Measurements from ENCODE around the gene SLC29A3. TPM values are rescaled to one million over a fixed set of nuclear protein-coding genes. Genes with fewer than 3 reads are reported as not detected.
"Not testable (repeated sequence)": the region's sequence is repeated elsewhere in the genome, so short reads cannot be mapped to it uniquely, and the experiment has no call there.

The SLC29A3 gene
- 1 to 10 TPM; 7.0 to 9.1 TPM for total RNA-seq
- 1 to 10 TPM; 8.0 to 8.5 TPM for polyA plus RNA-seq

DNA sequence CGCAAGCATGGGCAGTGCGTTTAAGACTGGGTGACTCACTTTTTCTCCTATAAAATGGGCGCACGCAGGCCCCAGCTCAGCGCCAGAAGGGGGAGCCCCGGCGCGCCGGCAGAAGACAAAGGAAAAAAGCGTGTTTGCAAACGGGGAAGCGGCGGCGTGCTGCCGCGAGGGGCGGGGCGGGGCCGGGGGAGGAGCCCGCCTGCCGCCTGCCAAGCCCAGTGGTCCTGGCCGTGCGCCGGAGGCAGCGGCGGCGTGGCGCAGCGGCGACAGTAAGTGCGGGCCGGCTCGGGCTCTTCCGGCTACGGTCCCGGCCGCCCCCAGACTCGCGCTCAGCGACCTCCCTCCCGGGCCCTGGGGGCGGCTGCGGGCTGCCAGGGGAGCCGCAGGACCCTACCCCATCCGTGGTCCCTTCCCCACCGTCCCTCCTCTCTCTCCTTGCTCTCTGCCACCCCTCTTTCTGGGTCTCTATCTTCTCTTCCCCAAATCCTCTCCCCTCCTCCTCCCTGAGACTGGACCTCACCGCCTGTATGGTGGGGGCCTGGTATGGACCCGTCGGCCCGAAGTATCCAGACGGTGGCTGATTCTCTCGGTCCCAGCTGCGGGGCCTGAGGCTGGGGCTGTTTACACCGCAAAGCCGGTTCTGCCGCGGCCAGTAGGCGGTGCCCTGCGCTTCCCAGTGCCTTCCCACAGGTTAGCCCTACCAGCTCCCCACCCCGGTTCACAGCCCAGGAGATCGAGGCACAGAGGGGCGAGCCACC, at the start of gene SLC29A3:
TSS of gene SLC29A3 (plus strand) at position 218 of the 758 bp plus-strand sequence. CDS start at position 269, 51 bp downstream.
- peak; percentile 78 to 87 (median 80) for DNase-seq
- H3K4me3 Mint-ChIP-seq: peak within 1 kb of the TSS; percentile 87 to 97 (median 92)
- Histone ChIP-seq H3K4me3 (ENCODE audit: low read length in 2 of 2) (peak within 1 kb of the TSS; percentile 69 to 80), H3K27ac (ENCODE audit: low read depth, low read length) (peak within 1 kb of the TSS; percentile 54), H3K9me3 (ENCODE audit: control insufficient read depth in 1 of 2, low read length in 2 of 2) (no peaks in the 10 kb centered on the region), H3K4me1 (ENCODE audit: insufficient read depth, low read length) (peaks cover 19% of the 10 kb centered on the region), H3K27me3 (ENCODE audit: insufficient read depth, low read length) (no peaks in the 10 kb centered on the region), H3K36me3 (ENCODE audit: insufficient read depth, low read length) (no peaks in the 10 kb centered on the region)
- peaks cover 0 to 3% (median 0%) of the 10 kb centered on the region in 8 donors for H3K9me3 Mint-ChIP-seq
- H3K4me1 Mint-ChIP-seq: peaks cover 16 to 51% (median 27%) of the 10 kb centered on the region in 4 donors
- H3K27ac Mint-ChIP-seq: peak within 1 kb of the TSS; percentile 78 to 93 (median 89)
- intact Hi-C loops (cut with micrococcal nuclease): loop anchor here (1.0 kb wide), 5 partner anchors 58 to 532 kb away; partner anchors contain the start of gene PSAP
- H3K27me3 Mint-ChIP-seq: no peaks in the 10 kb centered on the region
- H3K36me3 Mint-ChIP-seq: peaks cover 14 to 19% of the 10 kb centered on the region in 2 donors
- ChIA-PET CTCF (ENCODE audit: partially characterized antibody) (interaction anchor here (0.6 to 8.5 kb wide), 21 partner anchors 9 to 884 kb away, joined by 3 to 117 read pairs (median 3); partner anchors contain the start of genes PSAP and VSIR), POLR2A (ENCODE audit: partially characterized antibody) (interaction anchor here (0.5 to 3.1 kb wide), 9 partner anchors 12 to 1037 kb away, joined by 3 to 17 read pairs (median 5); partner anchors contain the start of gene VSIR)

DNA sequence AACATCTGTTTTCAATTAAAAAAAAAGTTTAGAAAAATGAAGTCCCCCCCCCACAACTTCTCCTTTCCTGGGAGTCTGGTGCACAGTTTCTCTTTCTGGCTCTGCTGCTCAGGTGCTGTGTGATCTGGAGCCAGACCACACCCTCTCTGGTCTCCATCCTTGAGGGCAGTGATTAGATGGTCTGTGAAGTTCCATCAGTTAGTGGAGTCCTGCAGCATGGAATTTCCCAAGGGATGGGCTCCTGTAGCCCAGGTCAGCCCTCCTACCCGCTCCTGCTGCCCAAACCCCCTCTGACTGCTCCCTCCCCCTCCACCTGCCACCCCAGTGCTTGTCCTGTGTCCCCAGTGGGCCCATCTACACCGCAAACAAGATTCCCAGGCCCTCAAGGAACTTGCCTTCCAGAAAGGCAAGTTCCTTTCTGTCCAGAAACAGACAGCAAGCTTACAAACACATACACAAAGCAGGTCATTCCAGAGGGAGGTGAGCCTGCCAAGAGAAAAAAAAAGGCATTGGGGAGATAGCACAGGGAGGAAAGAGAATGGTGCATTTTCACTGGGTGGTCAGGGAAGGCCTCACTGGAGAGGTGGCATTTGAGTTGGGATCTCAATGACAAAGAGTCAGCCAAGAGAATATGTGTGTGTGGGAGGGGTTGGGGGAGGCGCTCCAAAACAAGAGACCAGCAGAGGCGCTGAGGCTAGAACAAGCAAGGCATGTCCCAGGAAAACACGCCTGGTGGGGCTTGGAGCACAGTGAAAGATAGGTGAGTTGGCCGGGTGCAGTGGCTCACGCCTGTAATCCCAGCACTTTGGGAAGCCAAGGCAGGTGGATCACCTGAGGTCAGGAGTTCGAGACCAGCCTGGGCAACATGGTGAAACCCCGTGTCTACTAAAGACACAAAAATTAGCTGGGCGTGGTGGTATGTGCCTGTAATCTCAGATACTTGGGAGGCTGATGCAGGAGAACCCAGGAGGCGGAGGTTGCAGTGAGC, 49.5 kb upstream of the SLC29A3 start:
- no peaks in the 10 kb centered on the region for H3K36me3 ChIP-seq (ENCODE audit: insufficient read depth, low read length)
- Mint-ChIP-seq H3K9me3 (no peaks in the 10 kb centered on the region), H3K4me3 (no peak overlapping the region), H3K36me3 (no peaks in the 10 kb centered on the region), H3K4me1 (peaks cover 0 to 2% (median under 1%) of the 10 kb centered on the region in 4 donors), H3K27me3 (no peaks in the 10 kb centered on the region), H3K27ac (peak overlapping the region in 1 of 7 donors; percentile 43)
- ChIA-PET CTCF (ENCODE audit: partially characterized antibody) (interaction anchor here (1.1 kb wide), 1 partner anchor 582 kb away, joined by 3 read pairs; the partner anchor contains the start of gene PSAP), POLR2A (ENCODE audit: partially characterized antibody) (no interaction called here)
- H3K27ac ChIP-seq (ENCODE audit: low read depth, low read length): no peak overlapping the region
- no peak for DNase-seq
- H3K4me3 ChIP-seq (ENCODE audit: low read length in 2 of 2): no peak overlapping the region
- intact Hi-C loops (cut with micrococcal nuclease): no loop called here
- no peaks in the 10 kb centered on the region for H3K27me3 ChIP-seq (ENCODE audit: insufficient read depth, low read length)
- no peaks in the 10 kb centered on the region for H3K4me1 ChIP-seq (ENCODE audit: insufficient read depth, low read length)
- H3K9me3 ChIP-seq (ENCODE audit: control insufficient read depth in 1 of 2, low read length in 2 of 2): no peaks in the 10 kb centered on the region

- Mint-ChIP-seq H3K36me3 (no peaks in the 10 kb centered on the region), H3K9me3 (no peaks in the 10 kb centered on the region), H3K27me3 (no peaks in the 10 kb centered on the region), H3K27ac (no peak overlapping the region), H3K4me3 (no peak overlapping the region), H3K4me1 (peaks cover 0 to 4% (median under 1%) of the 10 kb centered on the region in 4 donors)
- intact Hi-C loops (cut with micrococcal nuclease): no loop called here
- peak in 1 of 5 donors; percentile 12 for DNase-seq
- H3K4me3 ChIP-seq (ENCODE audit: low read length in 2 of 2): no peak overlapping the region
- no peaks in the 10 kb centered on the region for H3K36me3 ChIP-seq (ENCODE audit: insufficient read depth, low read length)
- H3K27me3 ChIP-seq (ENCODE audit: insufficient read depth, low read length): no peaks in the 10 kb centered on the region
- H3K4me1 ChIP-seq (ENCODE audit: insufficient read depth, low read length): no peaks in the 10 kb centered on the region
- H3K9me3 ChIP-seq (ENCODE audit: control insufficient read depth in 1 of 2, low read length in 2 of 2): no peaks in the 10 kb centered on the region
- POLR2A ChIA-PET (ENCODE audit: partially characterized antibody): no interaction called here
- H3K27ac ChIP-seq (ENCODE audit: low read depth, low read length): no peak overlapping the region
- CTCF ChIA-PET (ENCODE audit: partially characterized antibody): interaction anchor here (1.1 kb wide), 1 partner anchor 581 kb away, joined by 3 read pairs; the partner anchor contains the start of gene PSAP
Observed at GRCh38 chr10:71270301-71271220, 48.5 kb upstream of the SLC29A3 start.

- intact Hi-C loops (cut with micrococcal nuclease): no loop called here
- Mint-ChIP-seq H3K36me3 (no peaks in the 10 kb centered on the region), H3K9me3 (no peaks in the 10 kb centered on the region), H3K4me3 (no peak overlapping the region), H3K4me1 (peaks cover 0 to 4% (median under 1%) of the 10 kb centered on the region in 4 donors), H3K27ac (no peak overlapping the region), H3K27me3 (no peaks in the 10 kb centered on the region)
- Histone ChIP-seq H3K27me3 (ENCODE audit: insufficient read depth, low read length) (no peaks in the 10 kb centered on the region), H3K27ac (ENCODE audit: low read depth, low read length) (no peak overlapping the region), H3K9me3 (ENCODE audit: control insufficient read depth in 1 of 2, low read length in 2 of 2) (no peaks in the 10 kb centered on the region), H3K4me3 (ENCODE audit: low read length in 2 of 2) (no peak overlapping the region), H3K4me1 (ENCODE audit: insufficient read depth, low read length) (no peaks in the 10 kb centered on the region), H3K36me3 (ENCODE audit: insufficient read depth, low read length) (no peaks in the 10 kb centered on the region)
- CTCF ChIA-PET (ENCODE audit: partially characterized antibody): no interaction called here
- no peak for DNase-seq
- POLR2A ChIA-PET (ENCODE audit: partially characterized antibody): no interaction called here
Observed at GRCh38 chr10:71271662-71272055, 47.4 kb upstream of the SLC29A3 start.

DNA sequence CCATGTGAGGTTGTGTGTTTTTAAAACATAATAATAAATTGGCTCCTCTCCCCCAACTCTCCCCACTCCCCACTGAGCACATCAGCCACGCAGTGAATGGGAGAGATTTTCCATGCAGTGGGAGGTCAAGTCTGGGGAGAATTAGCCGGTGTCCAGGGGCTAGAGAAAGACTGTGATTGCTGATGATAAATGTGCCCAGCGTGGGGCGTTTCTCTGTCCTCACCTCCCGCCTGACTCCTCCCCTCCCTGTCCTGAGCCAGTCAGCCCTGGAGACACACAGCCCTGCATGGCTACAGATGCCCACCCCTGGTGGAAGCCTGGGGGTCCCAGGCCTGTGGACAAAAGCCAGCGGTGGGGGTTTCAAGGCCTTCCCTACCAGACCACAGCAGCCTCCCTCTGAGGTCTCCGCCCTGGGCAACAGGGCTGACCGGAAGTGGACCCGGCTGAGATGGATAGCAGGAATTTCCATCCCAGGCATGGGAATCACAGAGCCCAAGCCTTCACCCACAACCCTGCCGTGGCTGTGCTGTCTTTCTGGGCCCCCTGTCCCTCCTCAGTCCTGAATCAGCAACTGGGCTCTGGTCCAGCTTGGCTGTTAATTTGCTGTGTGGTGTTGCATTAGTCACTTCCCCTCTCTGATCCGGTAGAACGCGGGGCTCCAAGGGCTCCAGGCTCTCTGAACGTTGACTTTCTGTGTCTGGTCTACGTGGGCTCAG, 46.8 kb upstream of the SLC29A3 start:
- Mint-ChIP-seq H3K36me3 (no peaks in the 10 kb centered on the region), H3K27me3 (no peaks in the 10 kb centered on the region), H3K27ac (no peak overlapping the region), H3K4me3 (no peak overlapping the region), H3K4me1 (peaks cover 0 to 4% (median under 1%) of the 10 kb centered on the region in 4 donors), H3K9me3 (no peaks in the 10 kb centered on the region)
- intact Hi-C loops (cut with micrococcal nuclease): no loop called here
- Histone ChIP-seq H3K9me3 (ENCODE audit: control insufficient read depth in 1 of 2, low read length in 2 of 2) (no peaks in the 10 kb centered on the region), H3K4me1 (ENCODE audit: insufficient read depth, low read length) (no peaks in the 10 kb centered on the region), H3K27me3 (ENCODE audit: insufficient read depth, low read length) (no peaks in the 10 kb centered on the region), H3K27ac (ENCODE audit: low read depth, low read length) (no peak overlapping the region), H3K36me3 (ENCODE audit: insufficient read depth, low read length) (no peaks in the 10 kb centered on the region), H3K4me3 (ENCODE audit: low read length in 2 of 2) (no peak overlapping the region)
- POLR2A ChIA-PET (ENCODE audit: partially characterized antibody): no interaction called here
- DNase-seq: no peak
- CTCF ChIA-PET (ENCODE audit: partially characterized antibody): no interaction called here

GRCh38 chr10:71272974-71273373, 46.1 kb upstream of the SLC29A3 start:
- H3K4me3 ChIP-seq (ENCODE audit: low read length in 2 of 2); H3K36me3 Mint-ChIP-seq; H3K27me3 Mint-ChIP-seq; H3K27me3 ChIP-seq (ENCODE audit: insufficient read depth, low read length); H3K36me3 ChIP-seq (ENCODE audit: insufficient read depth, low read length); H3K4me1 ChIP-seq (ENCODE audit: insufficient read depth, low read length); H3K27ac Mint-ChIP-seq; intact Hi-C loops (cut with micrococcal nuclease); H3K9me3 ChIP-seq (ENCODE audit: control insufficient read depth in 1 of 2, low read length in 2 of 2); H3K27ac ChIP-seq (ENCODE audit: low read depth, low read length); H3K4me1 Mint-ChIP-seq; H3K9me3 Mint-ChIP-seq; H3K4me3 Mint-ChIP-seq; POLR2A ChIA-PET (ENCODE audit: partially characterized antibody); DNase-seq; CTCF ChIA-PET (ENCODE audit: partially characterized antibody): not testable (repeated sequence)
